BE2C (cell line): ENCODE results near the gene CDC42BPA.

Source experiments
- DNase-seq: peaks from one replicate; pipeline ENCODE4 v3.0.0-alpha.2; 2020
- H3K27me3 ChIP-seq: fragments of 250-450 bp; sonication (Bioruptor Pico); 2 replicates; pipeline ENCODE4 v1.5.1; 2020; ENCODE audit warnings: mild to moderate bottlenecking
- H3K36me3 ChIP-seq: fragments of 250-450 bp; sonication (Bioruptor Pico); 2 replicates; pipeline ENCODE4 v1.5.1; 2020; ENCODE audit warnings: mild to moderate bottlenecking
- H3K4me1 ChIP-seq: fragments of 250-450 bp; sonication (Bioruptor Pico); 2 replicates; pipeline ENCODE4 v1.5.1; 2020
- H3K4me3 ChIP-seq: 2 replicates; pipeline ENCODE4 v1.5.1; 2011; ENCODE audit warnings: low read depth, low read length
- H3K9me3 ChIP-seq: fragments of 250-450 bp; sonication (Bioruptor Pico); 2 replicates; pipeline ENCODE4 v1.5.1; 2020
- CTCF ChIP-seq: IDR thresholded peaks from 2 replicates; pipeline ENCODE4 v1.5.1; 2012; ENCODE audit warnings: mild to moderate bottlenecking, low read depth, low read length

Gene CDC42BPA

GRCh38 chr1:226976978-226977642 is 341.2 kb downstream of the CDC42BPA start:
- Histone ChIP-seq H3K27me3 (no peaks in the 10 kb centered on the region), H3K4me3 (no peak overlapping the region), H3K36me3 (peaks cover 16% of the 10 kb centered on the region), H3K9me3 (no peaks in the 10 kb centered on the region; the same call in 1 of the 2 replicates), H3K4me1 (peaks cover 24% of the 10 kb centered on the region)
- DNase-seq = no peak
- no peak for TF ChIP-seq CTCF

GRCh38 chr1:226976276-226976977 is 341.9 kb downstream of the CDC42BPA start:
- Histone ChIP-seq H3K27me3 (no peaks in the 10 kb centered on the region), H3K4me3 (no peak overlapping the region), H3K4me1 (peaks cover 24% of the 10 kb centered on the region), H3K9me3 (no peaks in the 10 kb centered on the region; the same call in 1 of the 2 replicates), H3K36me3 (peaks cover 13% of the 10 kb centered on the region)
- no peak for TF ChIP-seq CTCF
- DNase-seq = no peak

- H3K9me3 ChIP-seq = no peaks in the 10 kb centered on the region; the same call in 1 of the 2 replicates
- peaks cover 24% of the 10 kb centered on the region for H3K4me1 ChIP-seq
- DNase-seq = no peak
- TF ChIP-seq CTCF = no peak
- no peak overlapping the region for H3K4me3 ChIP-seq
- H3K27me3 ChIP-seq = no peaks in the 10 kb centered on the region
- H3K36me3 ChIP-seq = peaks cover 13% of the 10 kb centered on the region
These were observed 342.7 kb downstream of the CDC42BPA start for GRCh38 chr1:226975259-226976250.

- Histone ChIP-seq H3K4me3 (no peak overlapping the region), H3K4me1 (peaks cover 24% of the 10 kb centered on the region), H3K36me3 (peaks cover 19% of the 10 kb centered on the region), H3K27me3 (no peaks in the 10 kb centered on the region), H3K9me3 (no peaks in the 10 kb centered on the region; the same call in 1 of the 2 replicates)
- no peak for DNase-seq
- TF ChIP-seq CTCF = no peak
These were observed 343.6 kb downstream of the CDC42BPA start for GRCh38 chr1:226974544-226975258.

- Histone ChIP-seq H3K4me3 (no peak overlapping the region), H3K36me3 (peaks cover 19% of the 10 kb centered on the region), H3K4me1 (peaks cover 24% of the 10 kb centered on the region), H3K9me3 (no peaks in the 10 kb centered on the region; the same call in 1 of the 2 replicates), H3K27me3 (no peaks in the 10 kb centered on the region)
- no peak for TF ChIP-seq CTCF
- no peak for DNase-seq
These were observed 344.3 kb downstream of the CDC42BPA start for GRCh38 chr1:226973898-226974543.
